Loucy (cell line): ENCODE results near the gene SLC48A1.

Experiments used
- EZH2phosphoT487 ChIP-seq: fragments of 200-600 bp; IDR thresholded peaks from 2 replicates; pipeline ENCODE4 v1.6.1; 2018; ENCODE audit warnings: antibody characterized with exemption, mild to moderate bottlenecking, moderate library complexity, borderline replicate concordance
- TF ChIP-seq, protein P1 (sequence below): fragments of 200-600 bp; sonication (generic); conservative IDR thresholded peaks from 2 replicates; pipeline ENCODE4 v1.5.1; 2014; ENCODE audit warnings: mild to moderate bottlenecking, antibody characterized with exemption, low read length

DNA sequence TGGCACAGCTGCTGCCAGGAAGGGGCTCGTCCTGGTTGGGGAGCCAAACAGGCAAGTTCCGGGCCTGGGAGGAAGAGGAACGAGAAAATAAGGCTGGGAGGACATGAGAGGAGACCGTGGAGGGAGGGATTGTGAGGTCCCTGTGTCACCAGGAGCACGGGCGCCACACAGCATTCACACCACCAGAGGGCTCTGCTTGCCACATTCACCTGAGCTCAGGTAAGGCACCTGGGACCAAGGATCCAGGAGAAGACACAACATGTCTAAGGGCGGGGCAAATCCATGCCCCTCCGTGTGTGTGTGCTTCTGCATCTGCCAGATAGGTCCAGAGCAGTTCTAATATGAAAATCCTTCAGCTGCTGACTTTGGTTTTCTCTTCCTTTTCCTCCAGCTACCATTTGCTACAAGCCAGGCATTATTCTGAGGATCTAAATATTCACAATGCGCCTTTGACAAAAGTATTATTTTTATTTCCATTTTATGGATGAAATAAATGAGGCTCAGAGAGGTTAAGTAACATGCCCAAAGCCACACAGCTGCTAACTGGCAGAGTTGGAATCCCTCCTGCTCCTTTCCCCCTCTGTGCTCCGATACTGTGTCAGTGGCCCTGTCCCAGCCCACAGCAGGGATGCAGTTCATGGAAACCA lies 28.9 kb upstream of the SLC48A1 start:
- TF ChIP-seq, protein P1, sequence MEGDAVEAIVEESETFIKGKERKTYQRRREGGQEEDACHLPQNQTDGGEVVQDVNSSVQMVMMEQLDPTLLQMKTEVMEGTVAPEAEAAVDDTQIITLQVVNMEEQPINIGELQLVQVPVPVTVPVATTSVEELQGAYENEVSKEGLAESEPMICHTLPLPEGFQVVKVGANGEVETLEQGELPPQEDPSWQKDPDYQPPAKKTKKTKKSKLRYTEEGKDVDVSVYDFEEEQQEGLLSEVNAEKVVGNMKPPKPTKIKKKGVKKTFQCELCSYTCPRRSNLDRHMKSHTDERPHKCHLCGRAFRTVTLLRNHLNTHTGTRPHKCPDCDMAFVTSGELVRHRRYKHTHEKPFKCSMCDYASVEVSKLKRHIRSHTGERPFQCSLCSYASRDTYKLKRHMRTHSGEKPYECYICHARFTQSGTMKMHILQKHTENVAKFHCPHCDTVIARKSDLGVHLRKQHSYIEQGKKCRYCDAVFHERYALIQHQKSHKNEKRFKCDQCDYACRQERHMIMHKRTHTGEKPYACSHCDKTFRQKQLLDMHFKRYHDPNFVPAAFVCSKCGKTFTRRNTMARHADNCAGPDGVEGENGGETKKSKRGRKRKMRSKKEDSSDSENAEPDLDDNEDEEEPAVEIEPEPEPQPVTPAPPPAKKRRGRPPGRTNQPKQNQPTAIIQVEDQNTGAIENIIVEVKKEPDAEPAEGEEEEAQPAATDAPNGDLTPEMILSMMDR, result peak; percentile 76
- no peak for TF ChIP-seq EZH2phosphoT487
